HepG2 (cell line): ENCODE measurements around the gene MRPL9. TPM values are rescaled to one million over a fixed set of nuclear protein-coding genes. Genes with fewer than 3 reads are reported as not detected.

Experiments used
- MATR3 ChIP-seq: sonication (generic); formaldehyde crosslinking; IDR thresholded peaks from 2 replicates; pipeline ENCODE4 v1.4.0; 2020; ENCODE audit warnings: missing genetic modification reagents
- SRSF4 ChIP-seq: fragments of 200-400 bp; formaldehyde crosslinking; IDR thresholded peaks from one replicate; pipeline ENCODE4 v1.6.1; 2018; ENCODE audit warnings: mild to moderate bottlenecking, low read depth, low read length, moderate library complexity; ENCODE audit not compliant: poor library complexity, severe bottlenecking
- TAF1 ChIP-seq: sonication (generic); formaldehyde crosslinking; IDR thresholded peaks from 2 replicates; pipeline ENCODE4 v1.4.0; 2020; ENCODE audit warnings: missing genetic modification reagents
- ZNF780A ChIP-seq: sonication (generic); formaldehyde crosslinking; IDR thresholded peaks from 2 replicates; pipeline ENCODE4 v1.8.0; 2022; ENCODE audit warnings: mild to moderate bottlenecking, missing genetic modification reagents, moderate library complexity
- polyA plus RNA-seq, 8 experiments: library from polyadenylated mRNA; depleted of rRNA in 3 of 8; stranded (reverse) in 7 of 8; unstranded in 1 of 8; fragments of >200 nt; fragmentation: Illumina TruSeq in 4 of 8; extraction: Trizol in 4 of 8; gene quantifications; 2 replicates each; pipeline versions ENCODE4 v1.2.1 to v1.2.3, GENCODE V29; 2011 to 2016; ENCODE audit warnings: low read depth in 4 of 8, missing spikeins in 1 of 8, mixed read lengths in 1 of 8; ENCODE audit not compliant: insufficient read depth in 1 of 8
- total RNA-seq, 5 experiments: library from RNA; depleted of rRNA; stranded (reverse); fragments of >200 nt; fragmentation: Illumina TruSeq; extraction: Trizol; gene quantifications; 2 replicates each; pipeline ENCODE4 v1.2.3, GENCODE V29; 2016; ENCODE audit warnings: low read depth in 1 of 5
- TF ChIP-seq, protein P1 (sequence below): sonication (generic); formaldehyde crosslinking; IDR thresholded peaks from 2 replicates; pipeline ENCODE4 v1.4.0; 2020; ENCODE audit warnings: missing genetic modification reagents, low read depth, mild to moderate bottlenecking, borderline replicate concordance
- TF ChIP-seq, protein P2 (sequence below): sonication (generic); formaldehyde crosslinking; IDR thresholded peaks from 2 replicates; pipeline ENCODE4 v1.4.0; 2020; ENCODE audit warnings: missing genetic modification reagents
- TF ChIP-seq, protein P3 (sequence below): sonication (generic); formaldehyde crosslinking; IDR thresholded peaks from 2 replicates; pipeline ENCODE4 v1.5.1; 2020; ENCODE audit warnings: missing genetic modification reagents, mild to moderate bottlenecking, borderline replicate concordance
- TF ChIP-seq, protein P4 (sequence below): IDR thresholded peaks from 2 replicates; pipeline ENCODE4 v1.6.1; 2016; ENCODE audit warnings: low read depth, borderline replicate concordance

The MRPL9 gene
- total and polyA plus RNA-seq, 2 of the 13 experiments (the other 11 are each of a cell fraction or from before 2014, with no cell fraction given): 72.1 to 107 TPM

DNA sequence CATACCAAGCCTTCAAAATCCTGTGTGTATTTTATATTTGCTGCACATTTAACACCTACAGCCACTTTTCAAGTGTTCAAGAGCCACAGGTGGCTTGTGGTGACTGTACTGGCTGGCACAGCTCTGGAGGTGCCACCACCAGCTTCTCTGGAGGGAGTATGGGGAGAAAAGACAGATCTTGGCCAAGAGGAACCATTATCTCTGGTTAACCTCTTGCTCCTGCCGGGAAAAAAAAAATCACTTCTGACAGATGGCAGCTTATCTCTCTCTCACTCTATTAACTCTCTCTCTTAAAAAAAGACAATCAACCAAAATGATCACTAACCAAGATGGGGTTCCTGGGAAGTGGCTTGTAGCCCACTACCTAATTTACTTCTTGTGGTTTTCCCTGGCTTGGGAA, 43.2 kb downstream of the MRPL9 start (continued):
- TF ChIP-seq, protein P1, sequence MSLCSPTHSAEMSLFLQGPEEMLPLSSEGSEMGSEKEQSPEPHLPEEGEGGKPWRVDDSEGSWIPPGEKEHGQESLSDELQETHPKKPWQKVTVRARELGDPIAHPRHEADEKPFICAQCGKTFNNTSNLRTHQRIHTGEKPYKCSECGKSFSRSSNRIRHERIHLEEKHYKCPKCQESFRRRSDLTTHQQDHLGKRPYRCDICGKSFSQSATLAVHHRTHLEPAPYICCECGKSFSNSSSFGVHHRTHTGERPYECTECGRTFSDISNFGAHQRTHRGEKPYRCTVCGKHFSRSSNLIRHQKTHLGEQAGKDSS (CRISPR knock-in tag): no peak
- TF ChIP-seq MATR3 (CRISPR knock-in tag): no peak
- no peak for TF ChIP-seq ZNF780A
- TF ChIP-seq, protein P2, sequence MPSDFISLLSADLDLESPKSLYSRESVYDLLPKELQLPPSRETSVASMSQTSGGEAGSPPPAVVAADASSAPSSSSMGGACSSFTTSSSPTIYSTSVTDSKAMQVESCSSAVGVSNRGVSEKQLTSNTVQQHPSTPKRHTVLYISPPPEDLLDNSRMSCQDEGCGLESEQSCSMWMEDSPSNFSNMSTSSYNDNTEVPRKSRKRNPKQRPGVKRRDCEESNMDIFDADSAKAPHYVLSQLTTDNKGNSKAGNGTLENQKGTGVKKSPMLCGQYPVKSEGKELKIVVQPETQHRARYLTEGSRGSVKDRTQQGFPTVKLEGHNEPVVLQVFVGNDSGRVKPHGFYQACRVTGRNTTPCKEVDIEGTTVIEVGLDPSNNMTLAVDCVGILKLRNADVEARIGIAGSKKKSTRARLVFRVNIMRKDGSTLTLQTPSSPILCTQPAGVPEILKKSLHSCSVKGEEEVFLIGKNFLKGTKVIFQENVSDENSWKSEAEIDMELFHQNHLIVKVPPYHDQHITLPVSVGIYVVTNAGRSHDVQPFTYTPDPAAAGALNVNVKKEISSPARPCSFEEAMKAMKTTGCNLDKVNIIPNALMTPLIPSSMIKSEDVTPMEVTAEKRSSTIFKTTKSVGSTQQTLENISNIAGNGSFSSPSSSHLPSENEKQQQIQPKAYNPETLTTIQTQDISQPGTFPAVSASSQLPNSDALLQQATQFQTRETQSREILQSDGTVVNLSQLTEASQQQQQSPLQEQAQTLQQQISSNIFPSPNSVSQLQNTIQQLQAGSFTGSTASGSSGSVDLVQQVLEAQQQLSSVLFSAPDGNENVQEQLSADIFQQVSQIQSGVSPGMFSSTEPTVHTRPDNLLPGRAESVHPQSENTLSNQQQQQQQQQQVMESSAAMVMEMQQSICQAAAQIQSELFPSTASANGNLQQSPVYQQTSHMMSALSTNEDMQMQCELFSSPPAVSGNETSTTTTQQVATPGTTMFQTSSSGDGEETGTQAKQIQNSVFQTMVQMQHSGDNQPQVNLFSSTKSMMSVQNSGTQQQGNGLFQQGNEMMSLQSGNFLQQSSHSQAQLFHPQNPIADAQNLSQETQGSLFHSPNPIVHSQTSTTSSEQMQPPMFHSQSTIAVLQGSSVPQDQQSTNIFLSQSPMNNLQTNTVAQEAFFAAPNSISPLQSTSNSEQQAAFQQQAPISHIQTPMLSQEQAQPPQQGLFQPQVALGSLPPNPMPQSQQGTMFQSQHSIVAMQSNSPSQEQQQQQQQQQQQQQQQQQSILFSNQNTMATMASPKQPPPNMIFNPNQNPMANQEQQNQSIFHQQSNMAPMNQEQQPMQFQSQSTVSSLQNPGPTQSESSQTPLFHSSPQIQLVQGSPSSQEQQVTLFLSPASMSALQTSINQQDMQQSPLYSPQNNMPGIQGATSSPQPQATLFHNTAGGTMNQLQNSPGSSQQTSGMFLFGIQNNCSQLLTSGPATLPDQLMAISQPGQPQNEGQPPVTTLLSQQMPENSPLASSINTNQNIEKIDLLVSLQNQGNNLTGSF (CRISPR knock-in tag): no peak
- TF ChIP-seq, protein P3, sequence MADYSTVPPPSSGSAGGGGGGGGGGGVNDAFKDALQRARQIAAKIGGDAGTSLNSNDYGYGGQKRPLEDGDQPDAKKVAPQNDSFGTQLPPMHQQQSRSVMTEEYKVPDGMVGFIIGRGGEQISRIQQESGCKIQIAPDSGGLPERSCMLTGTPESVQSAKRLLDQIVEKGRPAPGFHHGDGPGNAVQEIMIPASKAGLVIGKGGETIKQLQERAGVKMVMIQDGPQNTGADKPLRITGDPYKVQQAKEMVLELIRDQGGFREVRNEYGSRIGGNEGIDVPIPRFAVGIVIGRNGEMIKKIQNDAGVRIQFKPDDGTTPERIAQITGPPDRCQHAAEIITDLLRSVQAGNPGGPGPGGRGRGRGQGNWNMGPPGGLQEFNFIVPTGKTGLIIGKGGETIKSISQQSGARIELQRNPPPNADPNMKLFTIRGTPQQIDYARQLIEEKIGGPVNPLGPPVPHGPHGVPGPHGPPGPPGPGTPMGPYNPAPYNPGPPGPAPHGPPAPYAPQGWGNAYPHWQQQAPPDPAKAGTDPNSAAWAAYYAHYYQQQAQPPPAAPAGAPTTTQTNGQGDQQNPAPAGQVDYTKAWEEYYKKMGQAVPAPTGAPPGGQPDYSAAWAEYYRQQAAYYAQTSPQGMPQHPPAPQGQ (CRISPR knock-in tag): no peak
- TF ChIP-seq, protein P4, sequence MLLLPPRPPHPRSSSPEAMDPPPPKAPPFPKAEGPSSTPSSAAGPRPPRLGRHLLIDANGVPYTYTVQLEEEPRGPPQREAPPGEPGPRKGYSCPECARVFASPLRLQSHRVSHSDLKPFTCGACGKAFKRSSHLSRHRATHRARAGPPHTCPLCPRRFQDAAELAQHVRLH (CRISPR knock-in tag): no peak
- TF ChIP-seq TAF1 (CRISPR knock-in tag): no peak
- no peak for TF ChIP-seq SRSF4
